ENCODE data around the gene FRMD4A.

Gene FRMD4A

DNA sequence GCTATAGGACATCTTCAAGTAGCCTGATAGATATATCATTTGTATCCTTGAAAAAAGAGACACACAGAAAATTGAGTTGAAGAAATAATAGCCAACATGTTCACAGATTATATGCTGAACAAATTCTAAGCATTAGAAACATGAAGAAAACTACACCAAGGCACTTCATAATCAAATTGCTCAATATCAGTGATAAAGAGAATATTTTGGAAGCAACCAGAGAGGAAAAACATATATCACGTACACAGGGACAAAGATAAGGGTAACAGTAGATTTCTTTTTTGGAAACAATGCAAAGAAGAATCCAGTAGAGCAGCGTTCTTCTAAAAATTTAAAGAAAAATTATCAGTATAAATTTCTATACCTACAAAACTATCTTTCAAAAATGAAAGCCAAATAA lies 6.0 kb upstream of the FRMD4A start:
- no peak for DNase-seq

- no peak for DNase-seq
These were observed 4.0 kb upstream of the FRMD4A start for GRCh38 chr10:14334771-14335170.

- no peak for DNase-seq
These were observed 2.9 kb upstream of the FRMD4A start for GRCh38 chr10:14333606-14334005.

GRCh38 chr10:14332903-14333302 lies 2.2 kb upstream of the FRMD4A start:
- DNase-seq = no peak

- DNase-seq = no peak
These were observed 964 bp downstream of the FRMD4A start for GRCh38 chr10:14329746-14330173.

GRCh38 chr10:14328881-14329672 lies 1.6 kb downstream of the FRMD4A start:
- no peak for DNase-seq

DNA sequence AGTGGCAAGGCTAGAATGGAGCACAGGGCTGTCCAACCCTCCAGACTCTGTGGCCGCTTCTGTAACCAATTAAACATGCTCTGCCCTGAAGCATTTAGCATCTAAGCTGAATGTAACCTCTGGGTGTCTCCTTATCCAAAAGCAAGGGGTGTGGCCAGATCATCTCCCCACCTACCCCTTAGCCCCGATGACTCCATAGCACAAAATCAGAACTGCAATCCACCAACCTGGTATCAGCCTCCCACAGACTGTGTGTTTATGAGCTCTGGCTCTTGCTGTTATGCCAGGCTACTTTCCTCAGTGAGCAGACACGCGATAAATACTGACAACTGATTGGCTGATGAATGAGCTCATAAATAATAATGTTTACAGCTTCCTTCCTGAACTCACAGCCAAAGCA lies 3.2 kb downstream of the FRMD4A start:
- no peak for DNase-seq

- no peak for DNase-seq
These were observed 4.1 kb downstream of the FRMD4A start for GRCh38 chr10:14326581-14326980.

GRCh38 chr10:14325325-14325955 lies 5.3 kb downstream of the FRMD4A start:
- peak; percentile 39 for DNase-seq

DNA sequence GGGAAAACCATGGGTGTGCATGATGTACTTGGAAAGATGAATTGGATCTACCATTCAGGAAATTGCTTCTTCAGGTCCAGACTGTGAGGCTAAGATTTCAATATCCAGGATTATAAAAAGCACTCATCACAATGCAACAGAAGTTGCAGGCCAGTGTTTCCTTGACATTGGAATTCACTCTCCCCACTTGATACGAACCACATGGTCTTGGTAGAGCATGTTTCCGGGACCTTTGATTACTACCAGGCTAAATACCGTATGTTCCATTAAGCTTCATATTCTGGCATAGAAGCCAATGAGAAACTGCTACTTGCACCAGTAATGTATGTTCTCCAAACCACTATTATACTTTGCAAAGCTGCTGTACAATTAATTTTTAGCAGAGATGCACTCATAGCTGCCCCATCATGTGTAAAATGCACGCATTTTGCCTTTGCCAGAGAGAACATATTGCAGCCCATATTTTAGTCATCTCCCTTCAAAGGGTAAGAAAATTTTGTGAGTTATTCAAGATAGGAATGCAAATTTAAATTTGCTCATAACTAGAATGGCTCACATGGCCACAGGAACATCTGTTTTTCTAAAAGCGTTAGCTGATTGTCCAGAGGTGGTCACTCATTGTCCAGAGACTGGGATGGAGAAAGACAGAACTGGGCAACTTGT lies 8.1 kb downstream of the FRMD4A start:
- no peak for DNase-seq

GRCh38 chr10:14318007-14318406 lies 12.7 kb downstream of the FRMD4A start:
- no peak for DNase-seq

- DNase-seq = no peak
These were observed 18.7 kb downstream of the FRMD4A start for GRCh38 chr10:14312014-14312413.

- DNase-seq = no peak
These were observed 19.3 kb downstream of the FRMD4A start for GRCh38 chr10:14311206-14311957.

- DNase-seq = no peak
These were observed 21.1 kb downstream of the FRMD4A start for GRCh38 chr10:14309593-14309992.

DNA sequence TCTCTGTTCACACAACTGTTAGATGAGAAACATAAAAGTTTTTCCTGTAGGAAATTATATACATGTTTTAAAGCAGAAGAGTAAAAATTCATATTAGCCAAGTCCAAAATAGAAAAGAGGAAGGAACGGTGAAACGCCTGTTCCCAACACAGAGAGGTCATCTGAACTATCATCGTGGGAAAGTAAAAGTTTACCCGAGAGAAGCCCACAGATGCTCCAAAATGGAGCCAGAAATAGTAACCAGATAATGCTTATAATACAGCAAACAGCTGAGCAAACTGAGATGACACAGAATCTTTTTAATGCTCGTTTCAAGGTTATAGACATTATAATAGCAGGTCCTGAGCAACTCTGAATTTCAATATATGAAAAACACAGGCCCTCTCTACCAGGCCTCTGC lies 24.5 kb downstream of the FRMD4A start:
- DNase-seq = no peak

DNA sequence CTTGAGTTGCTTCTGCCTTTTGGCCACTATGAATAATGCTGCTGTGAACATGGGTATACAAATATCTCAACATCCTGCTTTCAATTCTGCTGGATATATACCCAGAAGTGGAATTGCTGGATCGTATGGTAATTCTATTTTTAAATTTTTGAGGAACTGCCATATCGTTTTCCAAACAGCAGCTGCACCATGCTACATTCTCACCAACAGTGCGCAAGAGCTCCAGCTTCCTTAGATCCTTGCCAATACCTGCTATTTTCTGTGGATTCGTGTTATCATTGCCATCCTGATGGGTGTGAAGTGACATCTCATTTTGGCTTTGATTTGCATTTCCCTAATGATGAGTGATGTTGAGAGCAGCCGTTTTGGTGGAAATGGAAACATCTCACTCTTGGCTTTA lies 26.7 kb downstream of the FRMD4A start:
- DNase-seq = no peak

- DNase-seq = no peak
These were observed 28.7 kb downstream of the FRMD4A start for GRCh38 chr10:14302035-14302434.

DNA sequence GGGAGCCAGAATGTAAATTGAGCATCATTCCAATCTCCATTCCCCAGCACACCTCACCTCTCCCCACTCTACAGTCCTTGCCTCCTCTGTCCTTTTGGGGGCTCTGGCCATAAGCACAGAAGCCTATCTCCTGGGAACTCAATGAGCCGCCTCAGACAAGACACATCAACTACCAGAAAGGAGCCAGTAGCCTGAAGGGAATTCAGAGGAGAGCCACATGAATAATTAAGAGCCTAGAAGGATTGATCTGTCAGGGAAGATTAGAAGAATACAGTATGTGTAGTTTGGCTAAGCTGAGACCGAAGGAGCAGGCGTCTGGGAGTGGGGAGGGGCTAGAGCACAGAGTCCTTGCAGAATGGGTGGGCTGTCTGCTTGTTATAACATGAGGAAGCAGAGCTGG lies 31.2 kb downstream of the FRMD4A start:
- no peak for DNase-seq

- no peak for DNase-seq
These were observed 34.5 kb downstream of the FRMD4A start for GRCh38 chr10:14296065-14296709.

DNA sequence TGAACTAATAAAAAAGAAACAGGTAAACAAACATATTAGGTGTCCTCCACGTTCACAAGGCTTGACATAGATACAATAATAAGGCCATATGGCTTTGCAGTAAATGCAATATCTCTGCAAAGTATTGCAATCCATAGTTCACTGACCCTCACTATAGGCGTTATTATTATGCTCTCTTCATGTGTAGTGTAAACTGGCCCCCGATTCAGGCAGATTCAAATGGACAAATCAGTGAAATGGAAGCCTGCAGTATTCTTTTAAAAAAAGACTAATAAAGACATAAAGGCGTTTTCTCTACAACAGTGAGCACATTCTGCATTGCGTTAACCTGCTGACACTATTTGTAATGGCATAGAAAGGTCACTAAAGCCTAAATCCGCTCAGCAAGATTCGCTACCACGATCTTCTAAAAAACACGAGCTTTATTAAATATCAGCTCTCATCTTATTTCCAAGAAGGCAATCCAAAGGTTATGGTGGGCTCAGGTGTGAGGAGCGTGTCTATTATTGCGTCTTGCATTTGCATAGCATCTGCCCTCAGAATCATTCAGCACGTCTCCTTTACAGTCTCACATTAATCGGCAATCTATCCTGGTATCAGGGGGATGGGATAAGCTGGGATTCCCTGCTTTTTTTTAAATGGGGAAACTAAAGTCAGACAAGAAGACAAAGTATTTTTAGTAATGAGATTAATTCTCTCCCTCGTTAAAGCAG lies 36.2 kb downstream of the FRMD4A start:
- no peak for DNase-seq

DNA sequence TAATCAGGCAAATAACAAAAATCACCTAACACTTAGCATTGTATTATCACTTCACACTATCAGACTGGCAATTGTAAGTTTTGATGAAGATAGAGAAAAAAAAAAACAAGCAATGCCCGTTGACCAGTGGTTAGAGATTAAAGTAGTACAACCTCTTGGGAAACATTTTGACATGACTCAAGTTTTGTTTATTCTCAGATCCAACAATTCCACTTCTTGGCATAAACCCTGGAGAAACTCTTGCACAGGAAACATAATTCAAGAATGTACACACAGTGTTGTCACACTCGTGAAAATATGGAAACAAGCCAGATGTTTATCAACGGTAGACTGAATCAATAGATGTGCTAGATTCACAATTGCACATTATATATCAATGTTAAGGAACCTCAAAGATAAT lies 37.2 kb downstream of the FRMD4A start:
- DNase-seq = no peak

DNA sequence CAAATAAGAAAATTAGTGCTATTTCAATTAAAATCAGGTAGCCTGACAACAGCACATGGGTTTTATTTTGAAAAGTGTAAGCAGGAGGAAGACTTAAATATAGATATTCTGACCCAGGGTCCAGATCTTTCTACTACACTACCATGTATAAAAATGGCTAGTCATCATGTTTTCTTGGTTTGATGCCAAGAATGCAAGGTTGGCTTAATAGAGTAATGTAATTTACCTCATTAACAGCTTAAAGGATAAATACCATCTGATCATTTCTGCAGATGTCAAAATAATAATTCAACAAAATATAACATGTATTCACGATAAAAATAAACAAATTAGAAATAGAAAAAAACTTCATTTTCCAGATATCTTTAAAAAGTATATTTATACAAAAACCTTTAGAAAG lies 39.4 kb downstream of the FRMD4A start:
- DNase-seq = no peak
